Astrocyte of the cerebellum (primary cell): ENCODE data around the gene BICDL1.

Experiments
- DNase-seq: peaks from one replicate; pipeline ENCODE4 v3.0.0-alpha.2; 2011; ENCODE audit warnings: low read depth
- H3K4me3 ChIP-seq: 2 replicates; pipeline ENCODE4 v1.5.1; 2011; ENCODE audit warnings: mild to moderate bottlenecking, low read depth, low read length, moderate library complexity
- in situ Hi-C: cut with HindIII; loops from 2 replicates; pipeline ENCODE4 v1.10.0; 2017; ENCODE audit warnings: low sequenced_read_pairs
- TF ChIP-seq, protein P1 (sequence below): IDR thresholded peaks from 2 replicates; pipeline ENCODE4 v1.5.1; 2012; ENCODE audit warnings: low read length, low read depth, moderate library complexity, mild to moderate bottlenecking; ENCODE audit errors: missing control alignments

BICDL1 gene

DNA sequence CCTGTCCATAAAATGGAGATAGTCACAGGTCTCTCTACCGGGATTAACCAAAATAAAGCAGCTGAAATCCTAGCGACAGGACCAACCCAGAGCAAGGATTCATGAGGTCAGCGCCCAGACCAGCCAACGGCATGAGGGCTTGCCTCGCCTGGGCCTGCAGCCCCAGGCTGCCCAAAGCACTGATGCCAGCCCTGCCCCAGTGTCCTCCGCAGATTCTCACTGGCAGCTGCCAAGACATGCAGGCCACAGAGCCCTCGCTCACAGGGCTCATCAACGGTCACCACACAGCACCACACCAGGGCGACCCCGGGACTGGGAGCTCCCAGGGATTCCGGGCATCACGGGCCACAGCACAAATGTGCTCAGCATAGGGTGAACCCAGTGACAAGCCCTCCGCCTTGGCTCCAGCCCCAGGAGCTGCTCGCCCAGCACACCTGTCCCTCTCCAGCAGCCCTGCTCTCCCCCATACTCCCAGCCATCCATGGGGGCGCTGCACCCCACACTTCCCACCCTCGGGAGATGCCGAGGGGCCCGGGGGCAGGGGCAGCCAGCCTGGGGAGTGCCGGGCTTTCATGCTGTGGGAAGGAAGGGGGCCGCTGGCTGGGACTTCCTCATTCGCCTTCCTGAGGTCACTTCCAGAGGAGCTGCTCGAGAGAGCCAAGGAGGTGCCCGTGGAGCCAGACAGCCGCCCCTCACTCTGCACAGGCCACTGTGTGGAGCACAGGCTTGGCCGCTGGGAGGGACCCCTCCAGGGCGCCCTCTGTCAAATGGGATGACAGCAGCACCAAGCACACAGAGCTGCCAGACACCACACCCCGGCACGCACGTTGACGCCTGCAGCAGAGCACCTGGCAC lies 113.4 kb downstream of the BICDL1 start:
- no peak overlapping the region for H3K4me3 ChIP-seq
- TF ChIP-seq, protein P1, sequence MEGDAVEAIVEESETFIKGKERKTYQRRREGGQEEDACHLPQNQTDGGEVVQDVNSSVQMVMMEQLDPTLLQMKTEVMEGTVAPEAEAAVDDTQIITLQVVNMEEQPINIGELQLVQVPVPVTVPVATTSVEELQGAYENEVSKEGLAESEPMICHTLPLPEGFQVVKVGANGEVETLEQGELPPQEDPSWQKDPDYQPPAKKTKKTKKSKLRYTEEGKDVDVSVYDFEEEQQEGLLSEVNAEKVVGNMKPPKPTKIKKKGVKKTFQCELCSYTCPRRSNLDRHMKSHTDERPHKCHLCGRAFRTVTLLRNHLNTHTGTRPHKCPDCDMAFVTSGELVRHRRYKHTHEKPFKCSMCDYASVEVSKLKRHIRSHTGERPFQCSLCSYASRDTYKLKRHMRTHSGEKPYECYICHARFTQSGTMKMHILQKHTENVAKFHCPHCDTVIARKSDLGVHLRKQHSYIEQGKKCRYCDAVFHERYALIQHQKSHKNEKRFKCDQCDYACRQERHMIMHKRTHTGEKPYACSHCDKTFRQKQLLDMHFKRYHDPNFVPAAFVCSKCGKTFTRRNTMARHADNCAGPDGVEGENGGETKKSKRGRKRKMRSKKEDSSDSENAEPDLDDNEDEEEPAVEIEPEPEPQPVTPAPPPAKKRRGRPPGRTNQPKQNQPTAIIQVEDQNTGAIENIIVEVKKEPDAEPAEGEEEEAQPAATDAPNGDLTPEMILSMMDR: no peak
- no peak for DNase-seq

GRCh38 chr12:120103044-120103338 lies 114.0 kb downstream of the BICDL1 start:
- no peak overlapping the region for H3K4me3 ChIP-seq
- DNase-seq: no peak
- in situ Hi-C loops: no loop called here
- TF ChIP-seq, protein P1: no peak

More for the DNA sequence above, 113.4 kb downstream of the BICDL1 start:
- in situ Hi-C loops: no loop called here

- in situ Hi-C loops: no loop called here
- DNase-seq: no peak
- no peak overlapping the region for H3K4me3 ChIP-seq
- TF ChIP-seq, protein P1: no peak
Measured at GRCh38 chr12:120103371-120103770, 114.3 kb downstream of the BICDL1 start.

DNA sequence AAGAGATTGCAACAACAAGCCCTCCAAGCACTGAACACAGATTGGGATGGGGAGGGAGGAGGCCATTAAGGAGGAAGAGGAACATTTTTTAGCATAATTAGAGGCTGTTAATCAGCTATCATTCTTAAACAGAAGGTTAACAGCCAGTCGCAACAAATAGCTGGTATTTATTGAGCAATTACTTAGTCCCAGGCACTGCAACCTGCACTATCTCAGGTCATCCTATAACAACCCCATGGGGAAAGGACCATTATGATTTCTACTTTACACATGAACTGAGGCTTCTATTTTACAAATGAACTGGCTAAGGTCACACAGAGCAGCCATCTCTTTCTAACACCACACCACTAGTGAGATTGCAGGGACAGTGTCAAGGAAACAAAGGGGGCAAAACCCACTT lies 117.1 kb downstream of the BICDL1 start:
- no peak overlapping the region for H3K4me3 ChIP-seq
- no peak for DNase-seq
- TF ChIP-seq, protein P1: no peak
- in situ Hi-C loops: no loop called here

DNA sequence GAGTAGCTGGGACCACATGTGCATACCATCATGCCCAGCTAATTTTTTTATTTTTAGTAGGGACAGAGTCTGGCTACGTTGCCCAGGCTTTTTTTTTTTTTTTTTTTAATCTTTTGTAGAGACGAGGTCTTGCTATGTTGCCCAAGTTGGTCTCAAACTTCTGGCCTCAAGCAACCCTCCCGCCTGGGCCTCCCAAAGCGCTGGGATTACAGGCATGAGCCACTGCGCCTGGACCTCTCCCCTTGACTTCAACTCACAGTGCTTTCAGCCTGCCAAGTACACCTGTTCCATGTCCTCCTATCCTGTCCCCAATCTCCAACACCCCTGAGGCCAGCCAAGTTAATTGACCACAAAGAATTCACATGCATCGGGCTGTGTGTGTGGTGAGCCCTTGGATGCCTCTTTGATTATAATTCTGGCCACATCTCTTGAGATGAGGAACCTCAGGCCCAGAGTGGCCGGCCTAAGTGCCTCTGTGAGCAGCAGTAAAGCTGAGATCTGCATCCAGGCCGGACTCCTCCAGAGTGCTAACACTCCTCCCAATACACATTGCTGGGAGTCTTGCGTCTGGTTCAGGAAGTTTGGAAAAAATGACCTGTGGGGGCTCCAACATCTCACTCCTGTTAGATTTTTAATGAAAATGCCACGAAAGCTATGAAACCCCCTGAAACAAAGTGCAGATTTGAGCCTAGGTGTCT lies 120.7 kb downstream of the BICDL1 start:
- in situ Hi-C loops: no loop called here
- TF ChIP-seq, protein P1: no peak
- H3K4me3 ChIP-seq: no peak overlapping the region
- no peak for DNase-seq

- in situ Hi-C loops: no loop called here
- no peak for DNase-seq
- TF ChIP-seq, protein P1: no peak
- H3K4me3 ChIP-seq: no peak overlapping the region
Measured at GRCh38 chr12:120110550-120111501, 121.8 kb downstream of the BICDL1 start.
